HK-2 (cell line): Measurements from ENCODE around the gene ARID3A.
A peak's percentile ranks its signal among the peaks of the same experiment; 100 is the strongest.

ENCODE experiments used
- DNase-seq: peaks from one replicate; pipeline ENCODE4 v3.0.0-alpha.2; 2018; ENCODE audit not compliant: unreplicated experiment

ARID3A gene

DNA sequence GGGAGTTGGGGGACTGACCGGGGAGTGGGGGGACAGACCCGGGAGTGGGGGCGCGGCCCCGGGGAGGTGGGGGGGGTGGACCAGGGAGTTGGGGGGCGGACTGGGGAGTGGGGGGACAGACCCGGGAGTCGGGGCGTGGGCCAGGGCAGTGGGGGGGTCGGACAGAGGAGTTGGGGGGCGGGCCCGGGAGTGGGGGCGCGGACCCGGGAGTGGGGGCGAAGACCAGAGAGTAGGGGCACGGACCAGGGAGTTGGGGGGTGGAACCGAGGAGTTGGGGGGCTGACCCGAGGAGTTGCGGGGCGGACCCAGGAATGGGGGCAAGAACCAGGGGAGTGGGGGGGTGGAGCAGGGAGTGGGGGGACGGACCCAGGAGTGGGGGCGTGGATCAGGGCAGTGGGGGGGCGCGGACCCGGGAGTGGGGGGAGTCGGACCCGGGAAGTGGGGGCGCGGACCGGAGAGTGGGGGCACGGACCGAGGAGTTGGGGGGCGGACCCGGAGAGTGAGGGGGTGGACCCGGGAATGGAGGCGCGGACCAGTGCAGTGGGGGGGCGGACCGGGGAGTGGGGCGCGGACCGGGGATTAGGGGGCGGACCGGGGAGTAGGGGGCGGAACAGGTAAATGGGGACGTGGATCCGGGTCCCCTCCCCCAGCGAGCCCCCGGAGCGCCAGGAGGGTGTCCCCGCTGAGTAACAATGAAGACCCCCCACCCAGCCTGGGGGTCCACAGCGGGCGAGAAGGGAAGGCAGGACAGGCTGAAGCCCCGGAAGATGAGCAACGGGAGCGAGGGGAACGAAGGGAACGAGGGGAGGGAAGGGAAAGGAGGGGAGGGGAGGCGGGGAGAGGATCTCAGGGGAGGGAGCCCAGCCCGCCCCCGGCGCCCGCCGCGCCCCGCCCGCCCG, 13.4 kb upstream of the ARID3A start:
- DNase-seq, result no peak

GRCh38 chr19:913080-913748, 12.6 kb upstream of the ARID3A start, which contains the start of gene R3HDM4:
R3HDM4 (minus strand) TSS chr19:913219; CDS start chr19:913157, 62 bp downstream.
- peak; percentile 66 for DNase-seq

GRCh38 chr19:916645-917322, 9.1 kb upstream of the ARID3A start:
- DNase-seq, result no peak

DNA sequence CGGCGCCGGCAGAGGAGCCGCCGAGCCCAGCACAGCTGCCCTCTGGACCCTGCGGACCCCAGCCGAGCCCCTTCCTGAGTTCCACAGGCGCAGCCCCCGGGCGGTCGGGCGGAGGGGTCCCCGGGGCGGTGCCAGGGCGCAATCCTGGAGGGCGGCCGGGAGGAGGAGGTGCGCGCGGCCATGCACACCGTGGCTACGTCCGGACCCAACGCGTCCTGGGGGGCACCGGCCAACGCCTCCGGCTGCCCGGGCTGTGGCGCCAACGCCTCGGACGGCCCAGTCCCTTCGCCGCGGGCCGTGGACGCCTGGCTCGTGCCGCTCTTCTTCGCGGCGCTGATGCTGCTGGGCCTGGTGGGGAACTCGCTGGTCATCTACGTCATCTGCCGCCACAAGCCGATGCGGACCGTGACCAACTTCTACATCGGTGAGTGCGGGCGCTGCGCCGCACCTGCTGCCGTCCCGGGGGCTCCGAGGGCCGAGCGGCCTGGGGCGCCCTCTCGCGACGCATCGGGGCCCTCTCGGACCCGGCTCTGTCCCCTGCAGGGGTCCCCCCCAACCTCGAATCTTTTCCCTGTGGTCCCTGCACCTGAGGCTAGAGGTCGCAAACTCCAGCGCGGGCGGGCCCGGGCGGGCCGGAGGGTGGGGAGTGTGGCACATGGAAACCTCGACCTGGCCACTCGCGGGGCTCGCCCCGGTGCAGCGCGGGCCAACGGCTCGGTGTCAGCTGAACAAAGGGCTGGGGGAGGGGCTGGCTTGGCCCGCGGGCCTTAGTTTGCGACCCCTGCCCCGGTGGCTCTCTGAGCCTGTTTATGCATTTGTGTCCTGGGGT, 8.3 kb upstream of the ARID3A start, which contains the start of gene KISS1R:
Gene KISS1R (plus strand): TSS at position 11 of the 829 bp plus-strand sequence. CDS start 170 bp downstream, at position 181.
- peak; percentile 35 for DNase-seq

GRCh38 chr19:918152-918437, 7.7 kb upstream of the ARID3A start:
- DNase-seq, result no peak

DNA sequence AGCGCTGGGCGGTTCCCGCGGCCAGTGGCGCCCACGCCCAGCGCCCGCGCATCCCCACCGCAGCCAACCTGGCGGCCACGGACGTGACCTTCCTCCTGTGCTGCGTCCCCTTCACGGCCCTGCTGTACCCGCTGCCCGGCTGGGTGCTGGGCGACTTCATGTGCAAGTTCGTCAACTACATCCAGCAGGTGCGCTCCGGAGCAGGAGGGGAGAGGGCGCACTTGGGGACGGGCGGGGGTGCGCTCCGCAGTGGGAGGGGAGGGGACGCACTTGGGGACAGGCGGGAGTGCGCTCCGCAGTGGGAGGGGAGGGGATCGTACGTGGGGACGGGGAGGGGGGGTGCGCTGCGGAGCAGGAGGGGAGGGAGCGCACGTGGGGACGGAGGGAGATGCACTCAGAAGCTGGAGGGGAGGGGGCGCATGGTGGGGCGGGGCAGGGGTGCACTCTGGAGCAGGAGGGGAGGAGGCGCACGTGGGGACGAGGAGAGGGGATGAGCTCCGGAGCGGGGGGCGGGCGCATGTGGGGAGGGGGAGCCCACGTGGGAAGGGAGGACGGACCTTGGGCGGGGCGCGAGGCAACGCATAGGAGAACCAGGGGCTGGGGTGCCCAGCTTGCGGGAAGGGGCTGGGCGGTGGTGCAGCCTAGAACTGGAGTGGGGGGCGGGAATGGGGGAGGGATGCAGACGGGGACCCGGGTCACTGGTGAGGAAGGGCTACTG, 7.2 kb upstream of the ARID3A start:
- DNase-seq, result peak; percentile 30

DNA sequence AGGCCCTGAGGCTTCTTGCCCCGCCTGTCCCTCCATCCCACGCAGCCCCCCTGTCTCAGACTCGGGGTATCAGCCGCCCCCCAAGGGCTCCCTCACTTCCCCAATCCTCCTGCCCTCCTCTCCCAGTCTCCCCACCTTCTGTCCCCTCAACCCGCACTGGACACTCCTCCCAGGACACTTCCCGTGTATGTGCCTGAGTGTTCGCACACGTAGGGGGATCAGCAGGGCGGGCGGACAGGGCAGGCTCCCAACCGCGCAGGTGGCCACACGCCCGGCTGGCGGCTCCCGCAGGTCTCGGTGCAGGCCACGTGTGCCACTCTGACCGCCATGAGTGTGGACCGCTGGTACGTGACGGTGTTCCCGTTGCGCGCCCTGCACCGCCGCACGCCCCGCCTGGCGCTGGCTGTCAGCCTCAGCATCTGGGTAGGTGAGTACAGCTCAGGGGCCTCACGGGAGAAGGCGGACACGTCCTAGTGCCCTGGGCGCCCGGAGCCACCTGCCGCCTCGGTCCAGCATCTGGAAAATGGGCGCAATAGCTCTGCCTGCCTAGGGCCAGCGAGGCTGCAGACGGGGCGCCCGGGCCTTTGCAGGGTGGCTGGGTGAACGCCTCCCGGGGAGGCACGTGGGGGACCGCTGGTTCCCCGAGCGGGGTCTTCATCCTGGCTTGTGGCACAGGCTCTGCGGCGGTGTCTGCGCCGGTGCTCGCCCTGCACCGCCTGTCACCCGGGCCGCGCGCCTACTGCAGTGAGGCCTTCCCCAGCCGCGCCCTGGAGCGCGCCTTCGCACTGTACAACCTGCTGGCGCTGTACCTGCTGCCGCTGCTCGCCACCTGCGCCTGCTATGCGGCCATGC, 6.4 kb upstream of the ARID3A start:
- peak; percentile 61 for DNase-seq

- peak; percentile 31 for DNase-seq
Measured at GRCh38 chr19:920051-920864, 5.6 kb upstream of the ARID3A start.

- peak; percentile 29 for DNase-seq
Measured at GRCh38 chr19:924553-925086, 1.2 kb upstream of the ARID3A start.

DNA sequence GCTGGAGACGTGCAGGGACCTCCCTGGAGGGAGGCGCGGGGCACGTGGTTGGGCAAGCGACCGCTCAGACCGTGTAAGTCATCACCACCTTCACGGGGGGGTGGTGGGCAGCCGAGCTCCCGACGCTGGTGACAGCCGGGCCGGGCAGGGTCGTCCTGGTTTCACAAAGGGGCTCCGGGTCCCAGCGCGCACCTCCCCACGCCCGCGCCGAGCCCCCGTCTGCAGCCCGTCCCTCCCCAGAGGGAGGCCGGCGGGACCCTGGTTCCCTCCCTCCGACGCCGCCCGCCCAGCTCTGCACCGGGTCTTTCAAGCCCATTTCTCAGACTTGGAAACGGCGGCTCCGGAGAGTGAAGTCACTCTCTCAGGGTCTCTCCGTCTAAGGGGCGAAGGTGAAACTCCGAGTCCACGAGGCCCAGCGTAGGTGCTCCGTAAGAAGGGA, 729 bp upstream of the ARID3A start:
- peak; percentile 68 for DNase-seq

DNA sequence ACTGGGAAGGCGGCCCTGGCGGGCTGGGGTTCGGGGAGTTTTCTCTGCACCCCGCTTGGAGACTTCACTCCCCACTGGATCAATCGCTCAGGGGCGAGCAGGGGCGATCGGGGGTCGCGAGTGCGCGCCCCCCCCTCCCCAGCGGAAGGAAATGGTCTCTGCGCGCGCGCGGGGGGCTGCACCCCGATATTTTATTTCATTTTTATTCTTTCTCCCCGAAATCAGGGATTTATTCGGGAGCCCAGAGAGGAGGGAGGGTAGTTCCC, 421 bp downstream of the ARID3A start:
- no peak for DNase-seq

- peak; percentile 30 for DNase-seq
Measured at GRCh38 chr19:926589-927350, 935 bp downstream of the ARID3A start.

GRCh38 chr19:927351-927779, 1.5 kb downstream of the ARID3A start:
- no peak for DNase-seq

GRCh38 chr19:927780-928401, 2.1 kb downstream of the ARID3A start:
- DNase-seq, result no peak

DNA sequence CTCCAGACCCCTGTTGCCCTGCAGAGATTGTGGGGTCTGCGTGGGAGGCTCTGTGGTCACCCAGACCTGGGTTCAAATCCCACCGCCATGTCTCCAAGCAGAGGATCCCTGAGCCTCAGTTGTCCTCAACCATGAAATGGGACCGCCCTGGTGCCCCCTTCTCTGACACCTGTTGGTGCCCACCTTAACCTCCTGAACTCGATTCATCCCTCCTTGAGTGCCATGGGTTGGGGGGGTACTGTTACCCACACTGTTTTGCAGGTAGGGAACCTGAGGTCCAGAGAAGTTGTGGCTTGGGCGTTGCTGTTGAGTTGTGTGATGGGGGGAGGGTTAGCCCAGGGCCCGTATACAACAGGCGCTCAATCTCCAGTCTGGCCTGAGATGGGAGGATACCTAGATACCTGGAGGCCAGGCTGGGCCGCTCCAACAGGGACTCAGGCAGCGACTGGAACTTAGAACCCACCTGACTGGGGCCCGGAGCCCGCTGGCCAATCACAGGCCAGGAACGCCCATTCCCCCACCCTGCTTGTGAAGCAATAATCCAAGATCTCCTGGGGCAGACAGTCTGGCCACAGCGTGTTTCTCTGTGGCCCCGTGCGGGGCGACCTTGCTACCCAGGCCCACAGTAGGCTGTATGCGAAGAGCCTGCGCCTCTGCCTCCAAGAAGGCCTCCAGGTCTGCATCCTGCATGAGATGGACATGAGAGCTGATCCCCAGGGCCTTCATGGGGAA, 2.8 kb downstream of the ARID3A start:
- no peak for DNase-seq

DNA sequence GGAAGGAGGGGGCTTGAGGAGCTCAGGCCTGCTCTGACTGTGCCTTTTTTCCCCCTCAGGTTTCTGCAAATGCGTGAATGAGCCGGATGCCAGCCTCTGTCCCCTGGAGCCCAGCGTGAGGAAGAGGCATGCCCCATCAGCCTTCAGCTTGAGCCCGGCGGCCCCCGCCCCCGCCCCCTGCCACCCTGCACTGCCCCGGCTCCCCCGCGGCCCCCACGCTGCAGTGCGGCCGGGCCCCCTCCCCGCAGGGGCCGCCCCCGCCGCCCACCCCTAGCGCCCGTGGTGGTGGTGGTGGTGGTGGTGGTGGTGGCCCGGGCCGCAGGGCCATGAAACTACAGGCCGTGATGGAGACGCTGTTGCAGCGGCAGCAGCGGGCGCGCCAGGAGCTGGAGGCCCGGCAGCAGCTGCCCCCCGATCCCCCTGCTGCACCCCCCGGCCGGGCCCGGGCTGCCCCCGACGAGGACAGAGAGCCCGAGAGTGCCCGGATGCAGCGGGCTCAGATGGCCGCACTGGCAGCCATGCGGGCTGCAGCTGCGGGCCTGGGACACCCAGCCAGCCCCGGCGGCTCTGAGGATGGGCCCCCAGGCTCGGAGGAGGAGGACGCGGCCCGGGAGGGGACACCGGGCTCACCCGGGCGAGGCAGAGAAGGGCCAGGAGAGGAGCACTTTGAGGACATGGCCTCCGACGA, 3.5 kb downstream of the ARID3A start:
- no peak for DNase-seq

DNA sequence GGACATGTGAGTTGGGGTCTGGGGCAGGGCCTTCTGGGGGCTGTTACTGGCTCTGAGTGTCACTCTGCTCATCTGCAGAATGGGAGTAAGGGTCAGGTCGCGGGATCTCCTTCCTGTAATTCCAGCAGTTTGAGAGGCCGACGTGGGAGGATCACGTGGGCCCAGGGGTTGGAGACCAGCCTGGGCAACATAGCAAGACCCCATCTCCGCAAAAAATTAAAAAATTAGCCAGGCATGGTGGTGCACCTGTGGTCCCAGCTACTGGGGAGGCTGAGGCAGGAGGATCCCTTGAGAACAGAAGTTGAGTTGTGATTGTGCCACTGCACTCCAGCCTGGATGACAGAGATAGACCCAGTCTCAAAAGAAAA, 4.0 kb downstream of the ARID3A start:
- DNase-seq, result no peak
